Measurements from ENCODE around the gene KRT76.
"Not testable (repeated sequence)": the region's sequence is repeated elsewhere in the genome, so short reads cannot be mapped to it uniquely, and the experiment has no call there.

Gene KRT76

DNA sequence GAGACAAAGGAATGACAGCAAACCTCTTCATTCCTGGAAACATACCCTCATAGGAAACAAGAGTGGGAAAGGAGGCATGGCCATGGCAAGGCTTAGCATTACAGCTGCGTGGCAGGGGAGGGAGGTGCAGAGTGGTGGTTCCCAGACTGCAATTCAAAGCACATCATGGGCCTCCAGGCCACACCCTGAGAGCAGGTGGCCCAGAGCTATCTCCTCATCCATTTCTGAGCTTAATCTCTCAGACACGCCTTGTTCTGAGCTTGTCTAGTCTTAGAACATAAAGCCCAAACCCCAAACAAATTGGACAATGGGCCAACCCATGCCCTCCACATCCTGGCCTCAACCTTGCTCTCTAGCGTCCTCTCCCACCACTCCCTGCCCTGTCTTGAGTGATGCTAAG, 24.6 kb upstream of the KRT76 start:
- H3K27me3 ChIP-seq (ENCODE audit: low read depth, low read length) = no peaks in the 10 kb centered on the region

GRCh38 chr12:52800259-52800917, 23.2 kb upstream of the KRT76 start:
- no peaks in the 10 kb centered on the region for H3K36me3 ChIP-seq (ENCODE audit: control insufficient read depth in 1 of 2, insufficient read depth in 2 of 2, low read length in 2 of 2)
- no peaks in the 10 kb centered on the region for H3K9me3 ChIP-seq (ENCODE audit: control insufficient read depth in 1 of 2, low read length in 2 of 2)
- H3K4me3 ChIP-seq (ENCODE audit: low read depth in 1 of 2, low read length in 2 of 2) = no peak overlapping the region
- H3K4me1 ChIP-seq (ENCODE audit: control insufficient read depth in 1 of 2, insufficient read depth in 2 of 2, low read length in 2 of 2) = no peaks in the 10 kb centered on the region
- no peaks in the 10 kb centered on the region for H3K27me3 ChIP-seq (ENCODE audit: low read depth, low read length)
- H3K27ac ChIP-seq (ENCODE audit: low read length) = no peak overlapping the region

More for the DNA sequence above, 24.6 kb upstream of the KRT76 start:
- Histone ChIP-seq H3K36me3 (ENCODE audit: control insufficient read depth in 1 of 2, insufficient read depth in 2 of 2, low read length in 2 of 2) (no peaks in the 10 kb centered on the region), H3K4me3 (ENCODE audit: low read depth in 1 of 2, low read length in 2 of 2) (no peak overlapping the region), H3K4me1 (ENCODE audit: control insufficient read depth in 1 of 2, insufficient read depth in 2 of 2, low read length in 2 of 2) (no peaks in the 10 kb centered on the region), H3K27ac (ENCODE audit: low read length) (no peak overlapping the region), H3K9me3 (ENCODE audit: control insufficient read depth in 1 of 2, low read length in 2 of 2) (no peaks in the 10 kb centered on the region)

GRCh38 chr12:52799505-52800211, 22.5 kb upstream of the KRT76 start:
- Histone ChIP-seq H3K27ac (ENCODE audit: low read length) (no peak overlapping the region), H3K9me3 (ENCODE audit: control insufficient read depth in 1 of 2, low read length in 2 of 2) (no peaks in the 10 kb centered on the region), H3K27me3 (ENCODE audit: low read depth, low read length) (no peaks in the 10 kb centered on the region), H3K4me3 (ENCODE audit: low read depth in 1 of 2, low read length in 2 of 2) (no peak overlapping the region), H3K4me1 (ENCODE audit: control insufficient read depth in 1 of 2, insufficient read depth in 2 of 2, low read length in 2 of 2) (no peaks in the 10 kb centered on the region), H3K36me3 (ENCODE audit: control insufficient read depth in 1 of 2, insufficient read depth in 2 of 2, low read length in 2 of 2) (no peaks in the 10 kb centered on the region)

DNA sequence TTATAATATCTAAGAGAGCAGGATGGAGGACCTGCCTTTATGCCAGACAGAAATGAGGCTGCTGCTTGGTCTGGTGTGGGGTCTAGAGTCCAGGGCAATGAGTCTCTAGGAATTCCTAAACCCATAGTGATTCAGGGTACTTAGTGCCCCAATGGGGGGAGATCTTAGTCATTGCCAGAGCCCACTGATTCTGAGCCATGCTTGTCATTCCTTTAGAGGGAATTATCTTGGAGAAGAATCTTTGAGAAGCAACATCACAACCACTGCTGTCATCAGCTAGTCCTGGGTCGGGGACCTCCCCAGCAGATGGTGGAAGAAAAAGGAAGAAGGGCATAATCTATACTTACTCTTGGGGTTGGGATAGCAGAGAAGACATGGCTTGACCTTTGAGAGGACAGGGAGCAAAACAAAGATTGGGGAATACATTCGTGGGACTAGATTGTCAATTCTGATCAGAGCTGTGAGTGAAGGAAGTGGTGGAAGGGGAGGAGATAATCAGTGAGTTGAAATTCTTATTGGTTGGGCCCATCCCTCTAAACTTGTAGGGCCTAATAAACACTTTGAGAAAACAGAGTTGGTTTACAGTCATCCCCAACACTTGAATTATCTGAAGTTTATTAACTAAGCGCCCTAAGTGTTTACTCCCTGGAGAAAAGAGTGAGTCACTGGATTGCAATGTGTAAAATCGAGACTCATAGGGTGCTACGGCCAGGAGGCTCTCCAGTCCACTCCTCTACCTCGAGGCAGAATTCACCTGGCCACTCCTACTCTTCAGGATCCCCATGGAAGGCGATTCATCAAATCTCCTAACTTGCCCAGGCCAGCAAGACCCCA, 21.7 kb upstream of the KRT76 start:
- Histone ChIP-seq H3K36me3 (ENCODE audit: control insufficient read depth in 1 of 2, insufficient read depth in 2 of 2, low read length in 2 of 2) (no peaks in the 10 kb centered on the region), H3K27me3 (ENCODE audit: low read depth, low read length) (no peaks in the 10 kb centered on the region), H3K4me3 (ENCODE audit: low read depth in 1 of 2, low read length in 2 of 2) (no peak overlapping the region), H3K27ac (ENCODE audit: low read length) (no peak overlapping the region), H3K9me3 (ENCODE audit: control insufficient read depth in 1 of 2, low read length in 2 of 2) (no peaks in the 10 kb centered on the region), H3K4me1 (ENCODE audit: control insufficient read depth in 1 of 2, insufficient read depth in 2 of 2, low read length in 2 of 2) (no peaks in the 10 kb centered on the region)

DNA sequence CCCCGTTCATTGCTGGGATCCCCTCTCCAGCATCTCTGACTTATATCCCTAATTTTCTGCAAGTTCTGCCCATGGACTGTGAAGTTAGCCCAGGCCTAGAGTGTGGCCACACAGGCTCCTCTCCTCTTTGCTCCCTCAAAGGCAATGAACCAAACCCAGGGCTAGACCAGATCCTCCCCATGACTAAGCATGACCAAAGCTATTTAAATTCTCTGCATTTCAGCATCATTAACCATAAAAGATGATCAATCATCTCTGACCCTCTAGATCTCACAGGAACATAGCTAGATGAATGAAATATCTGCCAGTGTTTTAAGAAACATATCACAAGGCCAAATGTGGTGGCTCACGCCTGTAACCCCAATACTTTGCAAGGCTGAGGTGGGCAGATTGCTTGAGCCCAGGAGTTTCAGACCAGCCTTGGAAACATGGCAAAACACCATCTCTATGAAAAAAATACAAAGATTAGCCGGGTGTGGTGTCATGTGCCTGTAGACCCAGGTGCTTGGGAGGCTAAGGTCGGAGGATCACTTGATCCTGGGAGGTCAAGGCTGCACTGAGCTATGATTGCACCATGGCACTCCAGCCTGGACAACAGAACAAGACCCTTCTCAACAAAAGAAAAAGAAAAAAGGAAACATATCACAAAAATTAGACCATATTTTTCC, 21.0 kb upstream of the KRT76 start:
- Histone ChIP-seq H3K27me3 (ENCODE audit: low read depth, low read length) (no peaks in the 10 kb centered on the region), H3K27ac (ENCODE audit: low read length) (no peak overlapping the region), H3K9me3 (ENCODE audit: control insufficient read depth in 1 of 2, low read length in 2 of 2) (no peaks in the 10 kb centered on the region), H3K4me1 (ENCODE audit: control insufficient read depth in 1 of 2, insufficient read depth in 2 of 2, low read length in 2 of 2) (no peaks in the 10 kb centered on the region), H3K36me3 (ENCODE audit: control insufficient read depth in 1 of 2, insufficient read depth in 2 of 2, low read length in 2 of 2) (no peaks in the 10 kb centered on the region), H3K4me3 (ENCODE audit: low read depth in 1 of 2, low read length in 2 of 2) (no peak overlapping the region)

- Histone ChIP-seq H3K4me1 (ENCODE audit: control insufficient read depth in 1 of 2, insufficient read depth in 2 of 2, low read length in 2 of 2) (no peaks in the 10 kb centered on the region), H3K9me3 (ENCODE audit: control insufficient read depth in 1 of 2, low read length in 2 of 2) (no peaks in the 10 kb centered on the region), H3K4me3 (ENCODE audit: low read depth in 1 of 2, low read length in 2 of 2) (no peak overlapping the region), H3K27ac (ENCODE audit: low read length) (no peak overlapping the region), H3K36me3 (ENCODE audit: control insufficient read depth in 1 of 2, insufficient read depth in 2 of 2, low read length in 2 of 2) (no peaks in the 10 kb centered on the region), H3K27me3 (ENCODE audit: low read depth, low read length) (no peaks in the 10 kb centered on the region)
Measured at GRCh38 chr12:52797529-52797894, 20.4 kb upstream of the KRT76 start.

GRCh38 chr12:52796839-52797528, 19.8 kb upstream of the KRT76 start:
- H3K36me3 ChIP-seq (ENCODE audit: control insufficient read depth in 1 of 2, insufficient read depth in 2 of 2, low read length in 2 of 2) = no peaks in the 10 kb centered on the region
- no peaks in the 10 kb centered on the region for H3K9me3 ChIP-seq (ENCODE audit: control insufficient read depth in 1 of 2, low read length in 2 of 2)
- H3K4me1 ChIP-seq (ENCODE audit: control insufficient read depth in 1 of 2, insufficient read depth in 2 of 2, low read length in 2 of 2) = no peaks in the 10 kb centered on the region
- H3K27me3 ChIP-seq (ENCODE audit: low read depth, low read length) = no peaks in the 10 kb centered on the region
- no peak overlapping the region for H3K4me3 ChIP-seq (ENCODE audit: low read depth in 1 of 2, low read length in 2 of 2)
- no peak overlapping the region for H3K27ac ChIP-seq (ENCODE audit: low read length)

DNA sequence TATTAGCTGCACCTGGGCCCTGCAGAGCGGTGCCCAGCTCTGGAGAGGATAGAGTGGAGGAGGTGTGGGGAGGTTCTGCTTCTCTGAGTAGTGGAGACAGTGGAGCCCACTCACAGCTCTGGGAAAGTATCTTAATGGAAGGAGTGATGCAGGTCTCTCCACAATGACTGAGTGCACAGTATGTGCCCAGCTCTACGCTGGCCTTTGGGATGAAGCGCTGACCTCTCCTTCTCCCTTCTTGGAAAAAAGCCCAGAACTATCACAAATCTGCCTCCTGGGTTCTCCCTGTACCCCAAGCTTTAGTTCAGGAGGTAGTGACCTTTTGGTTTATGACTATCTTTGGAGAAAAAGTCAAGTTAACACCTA, 19.3 kb upstream of the KRT76 start:
- Histone ChIP-seq H3K27me3 (ENCODE audit: low read depth, low read length) (no peaks in the 10 kb centered on the region), H3K36me3 (ENCODE audit: control insufficient read depth in 1 of 2, insufficient read depth in 2 of 2, low read length in 2 of 2) (no peaks in the 10 kb centered on the region), H3K4me3 (ENCODE audit: low read depth in 1 of 2, low read length in 2 of 2) (no peak overlapping the region), H3K27ac (ENCODE audit: low read length) (no peak overlapping the region), H3K4me1 (ENCODE audit: control insufficient read depth in 1 of 2, insufficient read depth in 2 of 2, low read length in 2 of 2) (no peaks in the 10 kb centered on the region), H3K9me3 (ENCODE audit: control insufficient read depth in 1 of 2, low read length in 2 of 2) (no peaks in the 10 kb centered on the region)

DNA sequence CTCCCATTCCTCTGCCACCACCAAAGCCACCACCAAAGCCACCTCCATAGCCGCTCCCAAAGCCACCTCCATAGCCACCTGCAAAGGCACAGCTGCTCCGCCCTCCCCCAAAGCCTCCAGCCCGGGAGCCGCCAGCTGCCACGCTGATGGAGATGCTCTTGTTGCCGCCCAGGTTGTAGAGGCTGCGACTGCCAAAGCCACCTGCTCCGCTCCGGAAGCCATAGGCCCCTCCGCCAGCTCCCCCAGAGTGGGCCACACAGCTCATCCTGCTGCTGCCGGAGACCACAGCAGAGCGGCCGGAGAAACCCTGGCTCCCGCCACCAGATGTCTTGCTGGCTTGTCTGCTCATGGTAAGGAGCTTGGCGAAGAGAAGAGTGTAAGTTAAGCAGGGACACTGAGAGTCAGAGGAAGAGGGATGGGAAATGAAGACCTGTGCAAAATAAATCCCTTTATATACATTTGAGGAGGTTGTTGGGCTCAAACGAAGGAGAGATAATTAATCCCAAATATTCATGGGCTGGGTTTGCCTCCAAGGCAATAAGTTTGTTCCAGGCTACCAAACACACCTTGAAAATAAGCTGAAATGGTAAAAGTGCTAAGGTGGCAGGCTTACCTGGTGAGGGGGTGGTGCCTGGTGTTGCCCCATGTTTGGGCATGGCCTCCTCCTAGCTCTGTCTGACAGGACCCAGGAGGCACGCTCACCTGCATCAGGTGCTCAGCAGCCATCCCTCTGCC, 18.7 kb upstream of the KRT76 start, which contains the start of gene KRT3:
TSS of gene KRT3 (minus strand) at position 424 of the 735 bp plus-strand sequence. CDS start at position 349, 75 bp downstream.
- Histone ChIP-seq H3K27me3 (ENCODE audit: low read depth, low read length) (peaks cover under 1% of the 10 kb centered on the region), H3K9me3 (ENCODE audit: control insufficient read depth in 1 of 2, low read length in 2 of 2) (no peaks in the 10 kb centered on the region), H3K4me3 (ENCODE audit: low read depth in 1 of 2, low read length in 2 of 2) (no peak within 1 kb of the TSS)

DNA sequence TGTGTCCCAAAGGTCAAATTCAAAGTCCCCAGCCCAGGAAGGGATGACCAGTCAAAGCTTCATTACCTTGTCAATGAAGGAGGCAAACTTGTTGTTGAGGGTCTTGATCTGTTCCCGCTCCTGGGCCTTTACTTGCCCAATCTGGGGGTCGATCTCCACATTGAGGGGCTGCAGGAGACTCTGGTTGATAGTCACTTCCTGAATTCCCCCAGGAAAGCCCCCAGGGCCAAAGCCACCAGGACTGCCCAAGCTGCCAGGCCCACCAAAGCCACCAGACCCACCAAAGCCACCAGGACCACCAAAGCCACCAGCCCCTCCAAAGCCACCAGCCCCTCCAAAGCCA, 18.2 kb upstream of the KRT76 start:
- H3K4me3 ChIP-seq (ENCODE audit: low read depth in 1 of 2, low read length in 2 of 2); H3K9me3 ChIP-seq (ENCODE audit: control insufficient read depth in 1 of 2, low read length in 2 of 2); H3K27me3 ChIP-seq (ENCODE audit: low read depth, low read length); H3K27ac ChIP-seq (ENCODE audit: low read length); H3K4me1 ChIP-seq (ENCODE audit: control insufficient read depth in 1 of 2, insufficient read depth in 2 of 2, low read length in 2 of 2); H3K36me3 ChIP-seq (ENCODE audit: control insufficient read depth in 1 of 2, insufficient read depth in 2 of 2, low read length in 2 of 2): not testable (repeated sequence)

More for the DNA sequence above, 18.7 kb upstream of the KRT76 start, which contains the start of gene KRT3:
- no peaks in the 10 kb centered on the region for H3K4me1 ChIP-seq (ENCODE audit: control insufficient read depth in 1 of 2, insufficient read depth in 2 of 2, low read length in 2 of 2)
- no peak within 1 kb of the TSS for H3K27ac ChIP-seq (ENCODE audit: low read length)
- H3K36me3 ChIP-seq (ENCODE audit: control insufficient read depth in 1 of 2, insufficient read depth in 2 of 2, low read length in 2 of 2) = no peaks in the 10 kb centered on the region
